ENCODE data around the gene PDRG1.
"Not testable (repeated sequence)": the region's sequence is repeated elsewhere in the genome, so short reads cannot be mapped to it uniquely, and the experiment has no call there.

The PDRG1 gene

DNA sequence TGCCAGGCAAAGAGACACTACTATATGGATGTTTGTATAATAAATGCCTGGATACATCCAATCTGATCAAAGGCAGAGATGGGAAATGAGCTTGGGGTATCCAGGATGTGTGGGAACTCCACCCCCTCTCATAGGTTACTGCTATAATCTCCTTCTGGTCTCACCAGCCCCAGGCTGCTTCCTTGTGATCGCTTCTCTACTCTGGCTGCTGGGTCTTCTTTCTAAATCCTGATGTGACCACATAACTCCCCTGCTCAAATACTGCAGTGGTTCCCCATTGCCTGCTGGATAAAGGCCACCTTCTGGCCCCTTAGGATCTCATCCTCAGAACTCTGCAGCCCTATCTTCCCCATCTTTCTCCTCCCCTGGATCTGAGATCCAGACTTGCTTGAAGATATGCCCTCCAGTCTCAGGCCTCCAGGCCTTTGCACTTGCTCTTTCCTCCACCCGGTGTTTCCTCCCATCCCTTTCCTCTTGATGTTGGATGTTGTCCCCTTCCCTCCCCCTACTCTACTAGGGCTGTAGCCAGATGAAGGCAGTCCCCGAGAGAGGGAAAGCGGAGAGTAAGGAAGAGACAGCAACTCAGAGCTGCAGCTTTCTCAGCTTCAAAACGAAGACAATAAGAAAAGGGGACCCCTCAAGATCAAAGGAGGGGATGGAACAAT lies 15.3 kb upstream of the PDRG1 start:
- no peak for DNase-seq

DNA sequence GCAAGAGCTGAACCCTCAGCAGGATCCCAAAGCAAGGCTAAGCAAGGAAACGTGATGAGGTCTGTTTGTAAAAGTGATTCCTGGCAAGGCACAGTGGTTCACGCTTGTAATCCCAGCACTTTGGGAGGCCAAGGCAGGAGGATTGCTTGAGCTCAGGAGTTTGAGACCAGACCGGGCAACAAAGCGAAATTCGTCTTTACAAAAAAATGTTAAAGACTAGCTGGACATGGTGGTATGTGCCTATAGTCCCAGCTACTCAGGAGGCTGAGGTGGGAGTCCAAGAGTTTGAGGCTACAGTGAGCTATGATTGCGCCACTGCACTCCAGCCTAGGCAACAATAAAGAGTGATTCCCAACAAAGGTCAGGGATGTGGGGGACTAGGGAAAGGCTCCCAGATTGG lies 12.0 kb upstream of the PDRG1 start:
- DNase-seq, result no peak

DNA sequence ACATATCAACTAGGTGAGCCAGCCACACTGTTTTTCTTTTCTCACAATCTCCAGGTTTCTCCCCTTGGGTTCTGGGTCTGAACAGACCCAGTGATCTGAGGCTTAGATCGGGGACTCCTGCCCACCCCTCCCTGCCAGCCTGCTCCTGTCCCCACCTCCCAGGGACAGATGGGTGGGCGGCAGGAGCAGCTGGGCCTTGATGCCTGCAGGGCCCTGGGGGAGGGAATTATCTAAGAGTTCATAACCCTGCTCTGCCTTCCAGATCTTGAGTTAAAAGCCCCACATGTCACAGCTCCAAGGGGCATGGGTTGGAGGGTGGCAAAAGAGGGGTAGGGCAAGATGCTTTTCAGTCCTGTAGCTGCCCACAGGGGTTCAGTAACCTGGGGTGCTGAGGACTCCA lies 10.9 kb upstream of the PDRG1 start:
- DNase-seq, result no peak

DNA sequence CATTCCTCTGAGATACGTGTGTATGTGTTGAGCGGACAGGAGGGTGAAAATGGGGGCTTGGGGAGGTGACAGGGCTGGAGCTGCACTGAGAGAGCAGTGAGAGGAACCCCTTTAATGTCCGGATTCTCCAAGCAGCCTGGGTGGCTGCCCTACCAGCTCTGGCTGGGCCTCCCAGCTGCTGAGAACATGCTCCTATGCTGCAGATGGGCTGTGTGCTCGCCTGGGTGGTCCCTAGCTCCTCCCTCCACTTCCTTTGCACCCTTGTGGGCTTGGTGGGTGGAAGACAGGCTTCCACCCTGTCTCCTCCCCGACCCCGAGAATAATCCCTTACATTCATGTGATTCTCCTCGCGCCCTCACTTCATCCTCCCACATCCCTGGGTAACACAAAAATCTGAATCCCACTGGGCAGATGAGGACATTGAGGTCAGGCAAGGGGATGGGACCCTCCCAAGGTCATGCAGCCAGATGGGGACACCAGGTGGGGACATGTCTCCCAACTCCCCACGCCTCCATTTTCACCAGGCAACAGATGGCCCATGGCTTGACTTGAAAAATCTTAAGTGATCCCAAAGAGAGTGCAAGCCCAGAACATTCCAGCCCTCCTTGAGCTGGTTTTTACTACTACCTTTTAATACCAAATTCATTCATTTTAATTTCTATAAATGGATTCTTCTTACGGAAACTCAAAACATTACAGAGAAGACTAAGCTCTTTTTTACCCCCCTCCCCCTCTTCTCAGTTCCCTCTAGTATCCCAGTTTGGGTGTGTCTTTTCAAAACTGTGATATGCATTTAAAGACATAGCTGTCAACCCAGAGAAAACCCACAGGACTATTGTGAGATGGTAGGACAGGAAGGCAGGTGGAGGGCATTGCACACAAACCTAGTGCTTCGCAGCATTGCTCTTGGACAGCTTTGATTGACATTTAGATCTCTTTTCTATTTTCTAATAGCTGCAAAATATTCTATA lies 5.0 kb upstream of the PDRG1 start:
- no peak for DNase-seq

DNA sequence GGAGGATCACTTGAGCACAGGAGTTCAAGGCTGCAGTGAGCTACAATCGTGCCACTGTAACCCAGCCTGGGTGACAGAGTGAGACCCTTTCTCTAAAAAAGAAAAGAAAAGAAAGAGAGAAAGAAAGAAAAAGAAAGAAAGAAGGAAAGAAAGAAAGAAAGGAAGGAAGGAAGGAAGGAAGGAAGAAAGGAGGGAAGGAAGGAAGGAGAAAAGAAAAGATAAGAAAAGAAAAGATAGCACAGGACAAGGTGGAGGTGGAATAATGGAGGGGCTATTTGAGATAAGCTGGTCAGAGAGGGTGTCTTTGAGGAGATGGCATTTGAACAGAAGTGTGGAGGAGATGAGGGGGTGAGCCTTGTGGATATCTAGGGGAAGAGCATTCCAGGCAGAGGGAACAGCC lies 2.7 kb upstream of the PDRG1 start:
- DNase-seq, result no peak

DNA sequence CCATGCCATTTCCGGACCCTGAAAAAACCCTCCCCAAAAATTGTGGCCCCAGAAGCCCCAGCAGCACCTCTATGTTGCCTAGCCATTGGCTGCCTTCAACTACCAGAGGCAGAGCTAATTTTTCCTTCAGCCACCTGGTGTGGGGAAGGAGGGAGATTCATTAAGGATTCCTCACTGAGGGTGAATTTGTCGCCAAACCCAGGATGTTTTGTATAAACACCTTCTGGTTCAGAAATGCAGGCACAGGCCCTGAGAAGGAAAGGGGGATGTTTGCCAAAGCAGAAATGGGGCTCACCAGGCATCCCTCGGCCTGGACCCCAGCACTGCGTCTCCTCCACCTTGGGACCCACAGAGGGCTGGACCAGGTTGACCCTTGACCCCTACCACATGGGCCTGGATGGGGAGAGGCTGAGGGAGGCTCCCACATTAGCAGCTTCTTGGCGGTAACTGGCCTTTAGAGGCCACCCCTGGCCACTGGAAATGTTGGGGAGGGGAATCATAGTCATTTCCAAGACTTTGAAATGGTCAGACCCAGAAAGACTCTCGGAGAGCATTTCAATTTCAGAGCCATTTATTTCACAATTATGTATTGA lies 1.8 kb upstream of the PDRG1 start:
- DNase-seq, result no peak

DNA sequence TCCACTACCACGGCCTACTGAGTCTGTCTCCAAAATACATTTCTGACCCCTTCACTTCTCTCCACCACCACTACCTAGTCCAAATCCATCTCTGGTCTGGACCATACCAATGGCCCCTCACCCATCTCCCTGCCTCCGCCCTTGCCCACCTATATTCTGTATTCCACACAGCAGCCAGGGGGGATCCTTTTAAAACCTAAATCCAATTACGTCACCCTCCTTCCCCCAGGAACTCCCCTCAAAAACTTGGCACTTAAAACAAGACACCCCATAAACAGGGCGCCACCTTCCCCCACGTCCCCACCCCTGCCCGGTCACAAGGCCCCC lies 680 bp downstream of the PDRG1 start:
- DNase-seq, result no peak

DNA sequence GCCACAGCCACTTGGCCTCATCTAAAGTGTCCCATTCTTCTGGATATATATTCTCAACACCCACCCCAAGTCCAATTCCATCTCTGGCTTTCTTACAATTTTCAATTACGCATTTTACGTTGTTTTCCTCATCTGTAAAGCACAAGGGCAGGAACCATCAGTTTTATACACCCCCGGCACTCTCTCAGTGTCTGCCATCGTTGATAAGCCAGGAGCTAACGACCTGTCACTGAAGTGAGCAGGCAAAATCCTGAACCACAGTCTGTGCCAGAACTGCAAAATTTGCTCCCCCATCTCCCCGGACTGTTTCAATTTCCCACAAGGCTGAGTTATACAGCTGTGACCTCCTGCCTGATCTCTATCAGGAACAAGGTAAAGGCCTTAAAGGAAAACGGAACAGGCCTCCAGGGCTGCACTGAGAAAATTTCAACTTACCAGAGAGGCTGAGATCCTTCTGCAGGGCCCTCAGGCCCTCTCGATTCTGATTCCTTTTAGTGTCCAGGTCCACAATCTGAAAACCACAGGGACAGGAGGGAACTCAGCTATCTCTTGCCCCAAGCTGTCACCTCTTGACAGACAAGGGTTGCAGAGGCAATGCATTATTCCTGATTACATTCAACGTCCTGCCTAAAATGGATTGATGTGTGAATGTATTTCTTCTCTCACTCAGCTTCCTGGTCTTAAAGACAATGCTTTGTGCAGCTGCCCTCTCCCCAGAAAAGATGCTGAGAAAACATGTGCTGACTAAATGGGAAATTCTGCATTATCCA lies 1.8 kb downstream of the PDRG1 start:
- no peak for DNase-seq

DNA sequence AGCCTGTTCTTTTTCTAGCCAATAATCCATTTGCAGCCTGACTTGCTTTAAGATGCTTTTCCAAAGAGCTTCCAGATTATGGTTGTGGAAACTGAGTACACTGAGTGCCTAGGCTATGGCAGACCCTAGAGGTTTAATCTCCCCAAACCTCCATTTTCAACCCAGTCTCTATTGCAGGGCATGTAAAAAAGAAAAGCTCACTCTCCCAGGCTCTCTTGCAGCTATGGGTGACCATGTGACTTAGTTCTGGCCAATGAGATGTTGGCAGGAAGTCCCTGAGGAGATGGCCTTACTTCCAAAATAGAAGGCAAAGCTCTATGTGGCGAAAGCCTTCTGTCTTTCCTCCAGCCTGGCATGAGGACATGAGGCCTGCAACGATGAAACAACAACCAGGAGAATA lies 3.8 kb downstream of the PDRG1 start:
- DNase-seq, result no peak

DNA sequence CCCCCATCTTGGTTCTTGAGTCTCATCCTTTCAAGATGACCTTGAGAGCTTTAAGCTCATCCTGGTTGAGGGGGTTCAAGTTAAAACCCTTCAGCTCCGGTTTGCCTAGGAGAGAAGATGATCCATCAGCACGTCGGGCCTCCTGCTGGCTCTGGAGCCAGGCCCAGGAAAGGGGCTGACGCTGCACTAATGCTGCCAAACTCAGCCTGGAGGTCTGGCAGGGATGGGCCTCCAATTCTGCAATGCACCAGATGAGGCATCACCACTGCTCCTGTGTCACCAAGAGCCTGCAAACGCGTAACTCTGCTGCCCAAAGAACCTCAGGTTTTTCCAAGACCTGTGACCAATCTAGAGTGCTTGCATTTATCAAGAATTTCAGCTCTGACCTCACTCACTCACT lies 6.1 kb downstream of the PDRG1 start:
- DNase-seq, result no peak

DNA sequence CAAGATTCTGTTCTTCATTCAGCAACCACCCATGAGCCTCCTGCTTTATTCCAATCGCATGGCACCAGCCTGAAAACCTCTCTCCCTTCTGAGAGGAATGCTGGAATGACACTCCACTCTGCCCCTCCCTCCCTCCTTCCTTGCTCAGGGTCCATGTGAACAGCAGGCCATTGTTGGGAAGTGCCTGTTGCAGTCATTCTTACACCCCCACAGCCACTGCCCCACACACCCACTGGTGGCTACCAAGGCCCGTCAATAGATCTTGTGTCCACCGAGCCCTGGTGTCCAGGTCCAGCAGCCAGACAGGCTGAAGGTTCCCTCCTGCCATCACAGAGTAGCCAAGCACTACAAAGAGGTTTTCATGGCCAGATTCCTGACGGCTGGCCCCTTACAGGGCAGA lies 6.5 kb downstream of the PDRG1 start:
- DNase-seq, result no peak

DNA sequence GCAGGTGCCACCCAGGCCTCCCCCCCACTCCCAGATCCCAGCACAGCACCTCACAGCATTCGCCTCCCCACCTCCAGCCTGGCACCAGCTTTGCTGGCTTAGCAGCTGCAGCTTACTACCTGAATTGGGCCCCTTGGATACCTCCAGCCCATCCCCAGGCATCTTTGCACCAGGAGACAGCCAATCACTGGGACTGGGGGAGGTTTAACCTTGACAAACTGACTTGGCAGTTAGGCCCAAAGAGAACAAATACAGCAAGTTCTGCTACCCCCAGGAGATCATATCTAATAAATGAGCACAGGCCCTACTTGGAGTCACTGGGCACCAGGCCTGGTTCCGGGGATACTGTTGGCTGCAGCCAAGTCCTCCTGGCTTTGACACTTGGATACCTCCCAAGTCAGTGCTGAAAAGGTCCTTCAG lies 8.8 kb downstream of the PDRG1 start:
- DNase-seq, result no peak

DNA sequence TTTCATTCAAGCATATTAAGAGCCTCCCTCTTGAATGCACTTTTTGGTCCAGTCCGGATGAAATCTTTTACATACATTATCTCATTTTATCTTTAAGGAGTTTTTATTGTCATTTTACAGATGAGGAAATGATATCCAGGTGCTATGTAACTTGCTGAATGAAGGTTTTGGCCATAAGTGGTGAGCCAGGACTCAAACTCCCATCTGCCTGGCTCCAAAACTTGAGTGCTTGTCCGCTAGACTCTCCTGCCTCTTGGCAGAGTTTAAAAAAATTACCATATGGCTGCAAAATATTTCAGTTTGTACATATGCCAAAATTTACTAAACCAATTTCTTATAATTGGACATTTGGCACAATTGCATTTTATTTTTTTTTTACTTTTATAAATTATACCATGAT lies 12.2 kb downstream of the PDRG1 start:
- no peak for DNase-seq

DNA sequence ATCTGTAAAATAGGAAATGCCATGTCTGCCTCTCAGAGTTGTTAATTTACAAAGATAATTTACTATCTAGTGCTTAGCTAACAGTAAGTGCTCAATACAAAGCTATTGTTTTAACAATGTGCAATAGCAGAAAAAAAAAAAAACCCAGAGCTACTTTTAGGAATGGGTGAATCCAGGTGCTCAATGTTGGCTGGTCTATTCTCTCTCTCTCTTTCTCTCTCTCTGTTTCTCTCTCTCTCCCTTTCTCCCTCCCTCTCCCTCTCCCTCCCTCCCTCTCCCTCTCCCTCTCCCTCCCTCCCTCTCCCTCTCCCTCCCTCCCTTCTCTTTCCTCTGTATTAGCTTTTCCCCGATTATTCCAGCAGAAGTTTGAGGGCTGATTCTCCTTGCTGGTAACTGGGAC lies 14.0 kb downstream of the PDRG1 start:
- DNase-seq, result no peak

DNA sequence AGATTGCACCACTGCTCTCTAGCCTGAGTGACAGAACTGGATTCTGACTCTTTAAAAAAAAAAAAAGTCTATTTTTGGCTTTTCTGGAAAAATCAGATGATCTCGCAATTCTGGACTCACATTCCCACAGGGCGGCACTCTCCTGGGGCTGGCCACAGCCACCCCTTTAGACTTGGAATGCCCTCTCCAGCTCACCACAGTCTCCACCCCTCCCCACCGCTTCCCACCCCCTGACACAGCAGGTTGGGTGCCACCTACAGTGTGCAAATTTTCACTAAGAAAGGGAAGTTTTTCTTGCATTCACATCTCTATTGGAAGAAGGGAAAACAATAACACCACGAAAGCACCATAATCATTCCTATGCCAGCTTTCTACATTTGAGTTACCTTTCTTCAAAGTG lies 15.4 kb downstream of the PDRG1 start:
- DNase-seq, result no peak

DNA sequence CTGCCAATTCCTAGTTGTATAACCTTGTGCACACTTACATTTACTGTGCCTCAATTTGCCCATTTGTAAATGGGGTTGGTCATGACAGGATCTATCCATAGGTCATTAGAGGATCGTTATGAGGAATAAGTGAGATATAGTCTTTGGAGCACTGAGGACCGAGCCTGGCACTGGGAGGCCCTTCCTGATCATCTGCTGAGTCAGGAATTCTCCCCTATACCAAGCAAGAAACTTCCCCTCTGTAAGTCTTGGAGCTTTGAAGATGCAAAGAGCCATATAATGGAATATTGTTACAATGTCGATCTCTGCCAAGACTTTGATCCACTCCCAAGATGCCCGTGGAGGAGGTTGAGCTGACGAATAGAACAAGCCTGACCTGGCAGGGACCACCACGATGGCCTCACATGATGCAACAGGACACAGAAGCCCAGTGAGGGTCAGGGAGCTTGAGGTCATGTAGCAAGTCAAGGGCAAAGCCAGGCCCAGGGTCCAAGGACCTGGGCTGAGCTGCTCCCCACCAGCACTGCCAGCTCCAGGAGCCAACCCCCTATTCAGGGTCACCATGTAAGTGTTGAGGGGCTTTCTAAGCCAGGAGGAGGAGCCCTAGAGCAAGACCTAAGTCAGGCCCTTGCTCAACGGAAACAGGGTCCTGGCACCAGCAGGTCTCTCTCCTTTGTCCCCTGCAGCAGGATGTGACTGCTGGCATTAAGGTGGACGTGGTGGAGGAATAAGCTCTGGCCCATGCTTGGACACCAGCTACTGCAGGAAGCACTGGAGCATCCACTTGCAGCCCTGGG lies 16.7 kb downstream of the PDRG1 start:
- no peak for DNase-seq

DNA sequence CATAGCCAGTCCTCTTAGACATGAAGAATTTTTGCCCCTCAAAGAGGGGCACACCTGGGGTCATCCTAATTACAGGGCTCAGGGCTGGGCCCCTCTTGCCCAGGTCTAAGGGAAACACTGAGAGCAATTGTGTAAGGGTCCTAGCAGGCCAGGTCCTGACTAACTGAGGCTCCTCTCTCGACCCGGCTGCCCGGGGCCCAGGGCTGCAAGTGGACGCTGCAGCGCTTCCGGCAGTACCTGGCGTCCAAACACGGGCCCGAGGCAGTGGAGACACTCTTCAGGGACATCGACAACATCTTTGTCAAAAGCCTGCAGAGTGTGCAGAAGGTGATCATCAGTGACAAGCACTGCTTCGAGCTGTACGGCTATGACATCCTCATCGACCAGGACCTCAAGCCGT lies 17.4 kb downstream of the PDRG1 start:
- DNase-seq, result no peak

DNA sequence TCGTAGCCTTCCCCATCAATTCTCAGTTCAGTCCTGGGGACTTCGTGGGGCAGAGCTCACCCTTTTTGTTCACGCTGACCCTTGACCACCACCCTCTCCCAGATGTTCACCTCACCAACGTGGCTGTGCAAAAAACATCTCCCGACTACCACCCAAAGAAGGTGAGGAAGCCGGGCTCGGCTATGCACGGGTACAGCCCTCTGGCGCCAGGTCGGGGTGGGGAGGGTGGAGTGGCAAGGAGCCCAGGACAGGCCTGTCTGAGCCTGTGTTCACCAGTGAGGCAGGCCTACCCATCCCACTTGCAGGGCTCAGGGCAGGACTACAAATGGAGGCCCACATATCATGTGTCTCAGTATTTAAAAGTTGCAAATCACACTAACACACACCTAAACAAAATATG lies 18.1 kb downstream of the PDRG1 start:
- no peak for DNase-seq

DNA sequence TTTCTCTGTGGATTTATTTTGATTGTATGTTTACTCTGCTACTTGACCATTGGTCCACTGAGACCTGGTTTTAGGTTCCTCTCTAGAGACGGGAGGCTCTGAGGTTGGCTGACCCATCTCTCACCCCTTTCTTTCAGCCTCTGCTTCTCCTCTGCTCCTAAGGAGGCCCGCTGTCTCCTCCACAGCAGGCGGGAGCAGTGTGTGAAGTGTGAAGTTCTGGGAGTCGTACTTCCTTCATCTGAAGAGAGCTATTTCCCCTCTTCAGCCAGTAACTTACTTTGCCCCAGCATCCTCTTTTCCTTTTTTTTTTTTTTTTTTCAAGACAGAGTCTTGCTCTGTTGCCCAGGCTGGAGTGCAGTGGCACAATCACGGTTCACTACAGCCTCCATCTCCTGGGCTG lies 21.1 kb downstream of the PDRG1 start:
- no peak for DNase-seq

DNA sequence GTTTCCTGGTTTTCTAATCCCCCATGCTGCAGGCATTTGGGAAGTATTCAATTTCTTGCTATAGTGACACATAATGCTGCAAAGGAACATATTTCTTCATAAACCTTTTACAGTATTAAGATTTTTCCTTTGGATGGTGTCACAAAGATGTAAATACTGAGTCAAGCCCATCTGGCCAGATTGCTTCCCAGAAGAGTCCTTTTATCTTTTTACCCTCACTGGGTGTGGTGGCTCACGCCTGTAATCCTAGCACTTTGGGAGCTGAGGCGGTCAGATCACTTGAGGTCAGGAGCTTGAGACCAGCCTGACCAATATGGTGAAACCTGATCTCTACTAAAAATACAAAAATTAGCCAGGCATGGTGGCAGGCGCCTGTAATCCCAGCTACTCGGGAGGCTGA lies 22.2 kb downstream of the PDRG1 start:
- not testable (repeated sequence) for DNase-seq

DNA sequence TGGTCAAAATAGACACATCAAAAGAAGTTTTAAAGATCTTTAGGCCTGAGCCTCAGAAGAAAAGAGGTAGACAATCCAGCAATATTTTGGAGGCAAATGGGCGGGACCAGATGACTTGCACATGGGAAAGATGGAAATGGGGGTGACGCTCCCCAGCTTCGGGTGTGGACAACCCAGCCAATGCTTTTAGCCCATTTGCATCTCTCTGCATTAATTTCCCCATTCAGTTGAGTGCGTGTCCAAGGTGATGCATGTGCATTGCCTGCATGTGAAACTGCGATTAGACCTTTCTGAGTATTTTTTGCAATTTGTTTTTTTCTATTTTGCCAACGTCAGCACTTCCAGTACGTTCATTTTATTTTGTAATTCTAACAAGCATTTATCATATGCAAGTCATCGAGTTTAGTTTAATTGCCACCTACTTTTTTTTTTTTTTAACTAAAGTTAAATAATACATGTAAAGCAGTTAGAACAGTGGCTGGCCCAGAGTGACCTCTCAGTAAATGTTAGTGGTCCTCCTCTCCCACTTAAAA lies 24.2 kb downstream of the PDRG1 start:
- DNase-seq, result no peak

DNA sequence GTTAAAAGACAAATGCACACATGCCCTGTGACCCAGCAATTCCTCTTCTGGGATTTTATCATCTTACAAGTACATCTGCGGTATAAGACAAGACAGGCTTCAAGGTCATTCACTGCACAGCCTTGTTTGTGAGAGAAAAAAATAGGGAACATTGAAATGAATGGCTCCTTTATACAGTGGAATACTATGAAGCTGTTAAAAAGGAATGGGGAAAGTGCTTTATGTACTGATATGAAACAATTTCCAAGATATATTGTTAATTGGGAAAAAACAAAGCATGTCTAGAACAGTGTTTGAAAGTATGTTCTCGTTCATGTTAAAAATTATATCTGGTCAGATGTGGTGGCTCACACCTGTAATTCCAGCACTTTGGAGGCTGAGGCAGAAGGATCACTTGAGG lies 25.4 kb downstream of the PDRG1 start:
- DNase-seq, result no peak

All from SHP77 treated with DMSO at 0.1 percent for 48 hours (cell line).